Activated T-cell treated with anti-CD3 and anti-CD28 coated beads for 4 hours (primary cell): ENCODE measurements around the gene DOCK11.

Experiments used
- DNase-seq: peaks from one replicate; pipeline ENCODE4 v3.0.0-alpha.2; 2020

Gene DOCK11

DNA sequence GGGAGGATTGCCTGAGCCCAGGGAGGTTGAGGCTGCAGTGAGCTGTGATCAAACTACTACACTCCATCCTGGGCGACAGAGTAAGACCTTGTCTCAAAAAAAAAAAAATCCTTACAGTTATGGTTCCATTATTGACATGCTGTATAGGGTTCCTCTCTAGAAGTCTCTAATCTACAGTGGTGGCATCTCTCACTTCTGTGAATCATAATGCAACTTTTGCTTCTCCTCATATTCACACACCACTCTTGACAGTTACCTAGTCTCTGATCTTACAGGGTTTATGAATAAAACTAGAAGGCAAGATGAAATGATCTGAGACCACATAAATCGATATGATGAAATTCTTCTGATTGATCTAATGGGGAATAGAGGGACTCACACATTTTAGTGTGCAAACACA lies 40.6 kb downstream of the DOCK11 start:
- no peak for DNase-seq

GRCh38 chrX:118536687-118537461 lies 41.3 kb downstream of the DOCK11 start:
- peak; percentile 13 for DNase-seq

DNA sequence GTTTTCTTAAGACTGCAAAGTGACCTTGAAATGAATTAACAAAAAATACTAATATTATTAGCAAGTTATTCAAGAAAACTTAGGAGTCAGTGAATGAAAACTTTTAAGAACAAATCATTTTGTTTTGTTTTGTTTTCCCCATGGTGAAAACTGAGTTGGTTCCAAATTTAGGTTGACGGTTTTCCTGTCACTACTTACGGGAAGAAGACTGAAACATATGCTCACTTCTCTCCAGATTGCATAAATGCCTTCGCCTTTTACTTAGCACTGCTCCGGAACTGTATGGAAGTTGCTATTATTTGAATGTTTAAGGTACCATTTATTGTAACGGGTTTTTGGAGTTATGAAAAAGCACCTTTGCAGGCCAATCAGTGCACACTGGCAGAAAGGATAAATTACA lies 42.8 kb downstream of the DOCK11 start:
- DNase-seq = no peak

GRCh38 chrX:118540342-118540741 lies 44.7 kb downstream of the DOCK11 start:
- DNase-seq = no peak

- no peak for DNase-seq
These were observed 45.9 kb downstream of the DOCK11 start for GRCh38 chrX:118541482-118541881.

DNA sequence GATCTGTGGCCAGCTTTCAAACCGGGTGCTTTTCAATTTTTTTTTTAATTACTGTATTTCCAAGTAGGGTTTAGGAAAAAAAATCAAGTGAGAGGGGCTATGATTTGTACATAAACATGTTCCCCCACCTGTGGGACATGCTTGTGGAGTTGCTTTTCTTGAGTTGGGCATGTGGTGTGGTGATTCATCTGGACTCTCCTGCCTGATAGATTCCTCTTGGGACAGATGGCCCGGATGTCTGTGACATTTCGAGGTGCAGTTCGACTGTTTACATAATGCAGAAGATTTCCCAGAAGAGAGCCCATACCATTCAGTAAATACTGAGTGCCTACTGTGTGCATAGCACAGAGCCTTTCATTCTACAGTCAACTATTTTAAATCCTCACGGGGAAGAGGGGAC lies 49.9 kb downstream of the DOCK11 start:
- no peak for DNase-seq

DNA sequence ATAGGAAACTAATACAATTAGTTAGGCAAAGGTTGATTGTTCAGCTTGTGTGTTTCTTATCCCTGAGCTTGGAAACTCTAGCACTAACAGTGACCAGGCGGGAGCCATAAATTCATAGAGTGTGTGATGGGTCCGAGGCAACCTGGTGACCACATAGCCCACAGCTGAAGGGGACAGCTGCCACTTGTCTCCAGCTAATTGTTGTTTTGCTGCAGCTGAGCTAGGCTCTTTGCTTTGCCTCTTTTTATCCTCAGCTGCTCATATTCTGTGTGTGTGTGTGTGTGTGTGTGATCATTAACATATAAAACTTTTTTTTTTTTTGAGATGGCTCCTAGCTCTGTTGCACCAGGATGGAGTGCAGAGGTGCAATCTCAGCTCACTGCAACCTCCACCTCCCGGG lies 53.2 kb downstream of the DOCK11 start:
- DNase-seq = no peak

- DNase-seq = no peak
These were observed 55.2 kb downstream of the DOCK11 start for GRCh38 chrX:118550792-118551191.

DNA sequence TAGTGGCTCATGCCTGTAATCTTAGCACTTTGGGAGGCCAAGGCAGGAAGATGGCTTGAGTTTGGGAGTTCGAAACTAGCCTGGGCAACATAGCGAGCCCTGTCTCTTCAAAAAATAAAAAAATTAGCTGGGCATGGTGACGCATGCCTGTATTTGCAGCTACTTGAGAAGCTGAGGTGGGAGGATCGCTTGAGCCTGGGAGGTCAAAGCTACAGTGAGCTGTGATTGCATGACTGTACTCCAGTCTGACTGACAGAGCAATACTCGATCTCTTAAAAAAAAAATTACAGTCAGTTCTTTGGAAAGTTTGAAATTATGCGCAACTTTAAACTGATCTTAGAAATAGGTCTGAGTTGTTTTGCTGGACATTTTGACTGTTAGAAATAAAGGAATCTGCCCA lies 55.8 kb downstream of the DOCK11 start:
- no peak for DNase-seq

DNA sequence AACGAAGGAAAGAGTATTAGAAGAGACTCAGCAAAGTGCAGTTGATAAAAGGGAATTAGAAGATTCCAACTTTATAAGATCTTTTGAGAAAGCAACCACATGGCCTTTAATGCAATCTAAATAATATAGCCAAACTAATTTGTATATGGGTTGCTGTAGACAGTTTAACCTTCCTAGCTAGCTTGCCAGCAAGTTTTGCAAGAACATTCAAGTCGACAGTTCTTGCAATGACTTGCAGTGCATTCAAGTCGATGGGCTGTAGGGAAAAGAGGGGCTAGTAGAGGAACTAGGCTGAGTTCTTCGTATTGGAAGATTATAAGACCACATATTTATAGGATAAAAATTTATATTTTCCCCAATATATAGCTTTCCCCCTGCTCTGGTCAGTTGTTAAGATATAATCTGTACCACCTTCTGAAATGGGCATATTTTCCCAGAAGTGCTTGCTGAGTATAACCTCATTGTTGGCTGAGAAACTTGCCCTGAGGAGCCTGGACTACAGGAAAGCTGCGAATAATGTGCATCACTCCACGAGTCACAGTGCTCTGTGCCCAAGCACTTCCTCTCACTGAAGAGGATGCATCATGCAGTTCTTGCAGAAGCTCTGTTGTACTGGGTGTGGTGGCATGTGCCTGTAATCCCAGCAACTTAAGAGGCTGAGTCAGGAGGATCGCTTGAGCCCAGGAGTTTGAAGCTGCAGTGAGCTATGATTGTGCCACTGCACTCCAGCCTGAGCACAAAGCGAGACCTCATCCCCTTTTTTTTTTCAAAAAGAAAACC lies 56.7 kb downstream of the DOCK11 start:
- DNase-seq = no peak

DNA sequence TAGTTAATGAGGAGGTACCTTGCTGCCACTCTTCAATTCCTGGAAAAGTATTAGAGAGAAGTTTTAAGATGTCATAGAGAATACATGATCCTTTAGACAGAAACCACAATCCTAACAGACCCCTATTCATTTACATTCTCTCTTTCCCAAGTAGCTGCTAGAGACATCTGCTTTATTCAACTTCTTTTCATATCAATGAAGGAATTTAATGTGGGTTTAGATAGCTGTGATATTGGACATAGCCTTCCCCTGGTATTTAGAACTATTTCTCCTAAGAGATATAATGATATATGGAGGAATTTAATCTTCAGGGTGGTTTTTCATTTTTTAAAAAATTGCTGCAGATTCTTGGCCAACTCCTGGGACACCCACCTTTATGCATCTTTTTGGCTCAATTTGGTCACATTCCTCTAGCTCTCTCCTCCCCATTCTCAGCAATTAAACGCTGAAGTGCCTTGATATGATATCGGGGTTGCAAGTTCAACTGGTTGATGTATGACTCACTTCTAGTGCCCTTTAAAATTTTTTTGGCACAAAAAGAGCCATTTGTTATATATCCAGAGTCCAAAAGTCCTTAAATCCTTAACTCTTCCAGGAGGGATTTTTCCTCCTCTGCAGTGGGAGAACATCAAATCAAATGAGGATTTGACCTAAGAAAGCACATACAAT lies 57.6 kb downstream of the DOCK11 start:
- no peak for DNase-seq

GRCh38 chrX:118554511-118554910 lies 58.9 kb downstream of the DOCK11 start:
- DNase-seq = no peak

DNA sequence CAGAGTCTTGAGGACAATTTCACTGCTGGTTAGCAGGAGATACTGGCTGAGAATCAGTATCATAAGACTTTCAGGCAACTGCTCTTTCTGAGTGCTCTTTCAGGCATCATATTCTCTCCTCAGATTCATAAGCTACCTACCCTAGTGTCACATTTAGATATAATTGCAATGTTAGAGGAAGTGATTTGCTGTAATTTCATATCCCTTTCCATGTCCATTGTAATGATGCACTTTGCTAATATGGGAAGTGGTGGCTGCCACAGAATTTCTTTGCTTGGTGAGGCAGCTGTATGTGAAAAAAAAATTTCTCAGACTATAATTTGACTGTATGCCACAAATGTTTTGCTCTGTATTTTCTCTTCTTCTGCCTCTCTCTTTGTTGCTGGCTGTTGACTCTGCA lies 63.3 kb downstream of the DOCK11 start:
- no peak for DNase-seq

GRCh38 chrX:118560489-118560888 lies 64.9 kb downstream of the DOCK11 start:
- no peak for DNase-seq

DNA sequence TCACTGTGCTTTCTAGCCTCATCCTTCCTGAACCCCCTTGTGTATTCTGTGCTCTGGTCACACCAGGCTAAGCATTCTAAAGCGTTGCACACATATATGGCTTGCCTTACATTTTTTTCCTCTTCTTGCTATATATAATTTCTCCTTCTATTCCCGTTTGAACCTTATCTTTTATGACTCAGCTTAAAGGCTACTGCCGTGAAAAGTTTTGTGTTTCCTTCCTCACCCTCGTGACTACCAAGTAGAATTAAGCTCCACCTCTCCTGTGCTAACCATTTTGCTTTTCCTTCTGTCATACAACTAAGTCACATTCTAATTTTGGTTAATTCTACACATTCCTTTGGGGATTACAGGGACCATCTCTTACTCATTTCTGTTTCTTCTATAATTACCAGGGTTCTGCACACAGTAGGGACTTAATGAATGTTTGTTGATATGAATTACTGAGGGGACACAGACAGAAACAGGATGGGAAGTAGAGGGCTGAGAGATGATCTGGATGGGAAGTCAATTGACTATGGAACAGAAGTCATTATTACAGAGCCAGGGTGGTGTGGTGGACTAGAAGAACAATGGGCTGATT lies 67.1 kb downstream of the DOCK11 start:
- no peak for DNase-seq

DNA sequence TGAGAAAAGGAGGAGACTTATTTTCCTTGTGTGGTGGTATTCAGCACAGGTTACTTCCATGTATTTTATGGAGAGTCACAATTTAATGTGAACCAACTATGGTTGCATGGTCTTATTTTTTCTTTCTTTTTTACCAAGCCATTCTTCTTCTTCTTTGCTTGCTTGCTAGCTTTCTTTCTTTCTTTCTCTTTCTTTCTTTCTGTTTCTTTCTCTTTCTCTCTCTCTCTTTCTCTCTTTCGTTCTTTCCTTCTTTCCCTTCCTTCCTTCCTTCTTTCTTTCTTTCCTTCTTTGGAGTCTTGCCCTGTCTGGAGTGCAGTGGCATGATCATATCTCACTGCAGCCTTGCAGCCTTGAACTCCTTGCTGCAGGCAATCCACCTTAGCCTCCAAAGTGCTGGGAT lies 68.9 kb downstream of the DOCK11 start:
- no peak for DNase-seq

GRCh38 chrX:118565853-118566252 lies 70.2 kb downstream of the DOCK11 start:
- DNase-seq = no peak

DNA sequence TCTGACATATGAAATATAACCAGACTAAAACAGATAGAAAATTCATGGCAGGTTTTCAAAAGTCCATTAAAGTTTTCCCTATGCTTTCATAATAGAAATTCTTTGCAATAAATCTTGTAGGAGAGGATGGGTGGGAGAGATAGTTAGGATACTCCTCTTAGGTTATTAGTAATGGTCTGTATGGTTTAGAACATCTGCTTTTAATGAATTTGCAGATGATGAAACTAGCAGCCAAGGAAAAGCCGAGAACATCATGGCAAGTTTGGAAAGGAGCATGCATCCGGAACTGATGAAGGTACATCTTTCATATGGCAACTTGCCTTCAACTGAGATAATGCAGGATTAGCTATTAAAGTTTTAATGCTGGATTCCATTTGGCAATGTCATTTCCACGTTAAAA lies 70.7 kb downstream of the DOCK11 start:
- DNase-seq = no peak

DNA sequence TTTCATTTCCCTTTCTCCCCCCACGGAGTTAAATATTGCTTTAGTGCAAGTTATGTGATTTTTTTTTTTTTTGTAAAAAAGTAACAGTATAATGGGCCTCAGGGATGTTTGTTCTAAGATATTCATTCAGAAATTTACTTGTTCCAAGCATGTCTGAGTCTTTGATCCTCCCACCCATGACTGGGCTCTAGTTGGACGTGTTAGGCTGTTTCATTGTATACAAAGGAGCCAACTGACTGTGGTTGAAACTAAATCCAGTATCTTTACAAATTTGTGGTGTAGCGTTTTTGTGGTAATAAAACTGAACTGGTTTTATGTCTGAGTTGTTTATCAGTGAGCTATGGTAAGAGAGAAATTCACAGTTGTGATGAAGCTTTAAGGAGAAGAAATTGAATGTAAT lies 74.1 kb downstream of the DOCK11 start:
- DNase-seq = no peak

GRCh38 chrX:118570209-118570608 lies 74.6 kb downstream of the DOCK11 start:
- no peak for DNase-seq

- DNase-seq = no peak
These were observed 76.2 kb downstream of the DOCK11 start for GRCh38 chrX:118571836-118572235.

DNA sequence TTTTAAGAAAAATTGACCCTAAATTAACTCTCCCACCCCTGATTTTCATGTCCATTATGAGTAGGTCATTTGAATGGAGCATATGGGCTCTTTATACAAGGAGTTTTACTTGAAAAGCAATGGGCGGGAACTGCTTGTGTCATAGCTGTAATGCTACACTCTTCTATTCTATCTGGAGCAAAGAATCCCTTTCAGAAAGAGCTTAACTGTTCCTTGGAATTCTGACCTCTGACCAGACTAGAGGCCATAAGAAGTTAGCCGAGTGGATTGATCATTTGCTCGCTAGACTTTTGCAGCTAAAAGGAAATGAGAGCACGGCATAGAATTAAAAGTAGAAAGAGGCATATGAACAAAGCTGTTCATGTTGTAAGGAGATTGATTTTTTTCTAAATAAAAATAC lies 79.1 kb downstream of the DOCK11 start:
- no peak for DNase-seq

DNA sequence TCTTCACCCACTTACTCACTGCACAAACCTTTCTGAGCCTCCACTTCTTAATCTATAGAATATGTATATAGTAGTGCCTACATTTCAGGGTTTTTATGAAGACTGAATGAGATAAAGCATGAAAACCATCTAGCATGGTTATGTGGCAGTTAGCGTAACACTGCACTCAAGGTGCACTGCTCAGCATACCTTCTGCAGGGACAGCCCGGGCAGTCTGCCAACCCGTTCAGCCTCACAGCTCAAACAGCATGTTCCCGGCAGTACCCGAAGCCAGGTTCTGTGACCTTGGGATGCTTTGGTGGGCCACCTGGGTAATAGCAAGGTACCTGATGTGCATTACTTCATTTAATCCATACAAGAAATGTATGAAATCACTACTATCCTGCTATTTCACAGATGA lies 81.4 kb downstream of the DOCK11 start:
- no peak for DNase-seq

DNA sequence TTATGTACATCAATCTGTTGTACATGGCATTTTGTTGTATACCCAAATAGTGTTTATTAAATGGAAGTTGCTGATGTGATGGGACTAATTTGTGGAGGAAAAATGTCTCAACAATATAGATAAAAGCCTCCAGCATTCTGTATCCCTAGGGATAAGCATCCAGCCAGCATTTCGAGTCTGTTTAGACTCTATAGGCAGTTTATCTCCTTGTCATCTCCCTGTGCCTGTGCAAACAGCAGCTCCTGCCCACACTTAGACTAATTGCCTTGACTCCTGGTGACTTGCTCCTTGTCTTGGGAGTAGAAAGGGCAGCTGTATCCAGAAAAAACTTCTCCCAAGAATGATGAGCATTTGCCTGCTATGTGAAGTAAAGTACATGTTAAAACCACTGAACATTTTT lies 83.8 kb downstream of the DOCK11 start:
- no peak for DNase-seq
